ENCODE data around the gene MRS2. TPM values are rescaled to one million over a fixed set of nuclear protein-coding genes. Genes with fewer than 3 reads are reported as not detected.

MRS2 gene
- total RNA-seq, 1 donor from 2014 or later: 25.2 TPM

DNA sequence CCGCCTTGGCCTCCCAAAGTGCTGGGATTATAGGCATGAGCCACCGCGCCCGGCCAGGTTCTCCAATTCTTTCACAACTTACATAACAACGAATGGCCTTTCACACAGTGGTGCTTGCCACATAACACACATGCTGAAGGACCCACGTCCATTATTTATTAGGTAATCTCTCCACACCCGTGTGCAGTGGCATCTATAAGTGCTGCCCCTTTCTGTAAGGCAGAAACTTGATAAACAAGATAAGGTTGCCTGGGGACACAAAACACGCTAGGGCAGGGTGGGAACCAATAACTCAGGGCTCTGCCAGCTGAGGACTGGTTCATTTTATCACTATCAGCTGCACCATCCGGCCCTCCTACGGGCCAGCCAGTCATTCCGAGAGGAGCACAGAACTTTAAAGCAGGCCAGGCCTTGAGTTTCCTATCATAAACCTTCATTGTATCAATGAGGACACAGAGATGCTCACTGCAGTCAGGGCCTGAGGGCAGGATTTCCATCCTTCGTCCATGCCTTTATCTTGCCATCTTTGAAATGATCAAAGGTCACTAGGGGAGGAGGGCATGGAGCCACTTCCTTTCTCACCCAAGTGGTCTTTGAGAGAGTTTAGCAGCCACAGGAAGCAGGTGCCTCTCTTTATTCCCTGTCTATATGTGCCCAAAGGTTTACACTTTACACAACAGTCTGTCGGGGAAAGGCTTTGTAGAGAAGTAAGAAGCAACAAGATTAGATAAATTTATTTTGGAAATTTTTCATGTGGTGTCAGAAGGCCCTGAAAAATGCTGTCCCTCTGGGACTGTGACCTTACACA is 49.0 kb downstream of the MRS2 start:
- no peaks in the 10 kb centered on the region for H3K27me3 Mint-ChIP-seq (ENCODE audit: unreplicated experiment)
- H3K4me1 Mint-ChIP-seq (ENCODE audit: low read depth, unreplicated experiment): no peaks in the 10 kb centered on the region
- no peak for DNase-seq

DNA sequence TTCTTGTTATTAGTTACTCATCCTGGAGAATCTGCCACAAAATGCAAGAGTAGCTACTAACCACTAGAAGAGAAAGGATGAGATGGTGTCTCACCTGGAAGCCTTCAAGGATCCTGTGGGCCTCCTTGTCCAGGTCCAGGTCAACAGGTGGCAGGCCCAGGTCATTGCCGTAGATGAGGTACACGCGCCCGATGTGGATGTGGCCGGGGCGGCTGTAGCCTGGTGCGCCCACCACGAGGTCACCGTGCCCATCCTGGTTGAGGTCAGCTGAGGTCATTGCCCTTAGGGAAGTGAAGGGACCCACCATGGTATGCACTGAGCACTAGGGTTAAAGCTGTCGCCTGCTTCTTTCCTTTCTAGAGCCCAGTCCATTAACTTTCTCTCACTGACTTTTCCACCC is 51.2 kb downstream of the MRS2 start:
- no peaks in the 10 kb centered on the region for H3K36me3 Mint-ChIP-seq (ENCODE audit: unreplicated experiment)
- H3K9me3 Mint-ChIP-seq (ENCODE audit: unreplicated experiment): no peaks in the 10 kb centered on the region
- TF ChIP-seq, protein P1, sequence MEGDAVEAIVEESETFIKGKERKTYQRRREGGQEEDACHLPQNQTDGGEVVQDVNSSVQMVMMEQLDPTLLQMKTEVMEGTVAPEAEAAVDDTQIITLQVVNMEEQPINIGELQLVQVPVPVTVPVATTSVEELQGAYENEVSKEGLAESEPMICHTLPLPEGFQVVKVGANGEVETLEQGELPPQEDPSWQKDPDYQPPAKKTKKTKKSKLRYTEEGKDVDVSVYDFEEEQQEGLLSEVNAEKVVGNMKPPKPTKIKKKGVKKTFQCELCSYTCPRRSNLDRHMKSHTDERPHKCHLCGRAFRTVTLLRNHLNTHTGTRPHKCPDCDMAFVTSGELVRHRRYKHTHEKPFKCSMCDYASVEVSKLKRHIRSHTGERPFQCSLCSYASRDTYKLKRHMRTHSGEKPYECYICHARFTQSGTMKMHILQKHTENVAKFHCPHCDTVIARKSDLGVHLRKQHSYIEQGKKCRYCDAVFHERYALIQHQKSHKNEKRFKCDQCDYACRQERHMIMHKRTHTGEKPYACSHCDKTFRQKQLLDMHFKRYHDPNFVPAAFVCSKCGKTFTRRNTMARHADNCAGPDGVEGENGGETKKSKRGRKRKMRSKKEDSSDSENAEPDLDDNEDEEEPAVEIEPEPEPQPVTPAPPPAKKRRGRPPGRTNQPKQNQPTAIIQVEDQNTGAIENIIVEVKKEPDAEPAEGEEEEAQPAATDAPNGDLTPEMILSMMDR (IDR thresholded peaks at IDR 0.05; ENCODE audit: partially characterized antibody, unreplicated experiment): no peak
- DNase-seq: no peak
- H3K4me3 Mint-ChIP-seq (ENCODE audit: unreplicated experiment): no peak overlapping the region
- no peaks in the 10 kb centered on the region for H3K27me3 Mint-ChIP-seq (ENCODE audit: unreplicated experiment)
- no peaks in the 10 kb centered on the region for H3K4me1 Mint-ChIP-seq (ENCODE audit: low read depth, unreplicated experiment)
- H3K27ac Mint-ChIP-seq (ENCODE audit: unreplicated experiment): no peak overlapping the region

More for the DNA sequence above, 49.0 kb downstream of the MRS2 start:
- Mint-ChIP-seq H3K4me3 (ENCODE audit: unreplicated experiment) (no peak overlapping the region), H3K27ac (ENCODE audit: unreplicated experiment) (no peak overlapping the region), H3K36me3 (ENCODE audit: unreplicated experiment) (no peaks in the 10 kb centered on the region), H3K9me3 (ENCODE audit: unreplicated experiment) (no peaks in the 10 kb centered on the region)
- TF ChIP-seq, protein P1 (IDR thresholded peaks at IDR 0.05; ENCODE audit: partially characterized antibody, unreplicated experiment): no peak

DNA sequence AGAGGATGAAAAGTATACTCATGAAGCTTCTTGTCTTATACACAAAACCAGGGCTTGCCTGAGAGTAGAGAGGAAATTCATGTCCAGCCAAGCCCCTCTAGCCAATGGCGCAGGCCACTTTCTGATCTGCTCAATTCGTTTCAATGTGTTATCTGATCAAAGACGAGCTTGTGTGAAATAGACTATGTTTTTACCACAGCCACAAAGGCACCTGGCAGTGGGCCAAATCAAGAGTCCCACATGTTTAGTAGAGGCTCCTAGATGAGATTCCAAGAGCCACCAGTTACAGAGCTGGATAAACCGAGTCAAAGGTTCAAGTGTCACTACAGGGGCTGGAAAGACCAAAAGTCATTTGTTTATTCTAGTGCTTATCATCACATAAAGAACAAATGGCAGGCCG is 51.7 kb downstream of the MRS2 start:
- DNase-seq: no peak
- Mint-ChIP-seq H3K27ac (ENCODE audit: unreplicated experiment) (no peak overlapping the region), H3K4me3 (ENCODE audit: unreplicated experiment) (no peak overlapping the region), H3K27me3 (ENCODE audit: unreplicated experiment) (no peaks in the 10 kb centered on the region), H3K9me3 (ENCODE audit: unreplicated experiment) (no peaks in the 10 kb centered on the region), H3K36me3 (ENCODE audit: unreplicated experiment) (no peaks in the 10 kb centered on the region), H3K4me1 (ENCODE audit: low read depth, unreplicated experiment) (no peaks in the 10 kb centered on the region)
- TF ChIP-seq, protein P1 (IDR thresholded peaks at IDR 0.05; ENCODE audit: partially characterized antibody, unreplicated experiment): no peak

DNA sequence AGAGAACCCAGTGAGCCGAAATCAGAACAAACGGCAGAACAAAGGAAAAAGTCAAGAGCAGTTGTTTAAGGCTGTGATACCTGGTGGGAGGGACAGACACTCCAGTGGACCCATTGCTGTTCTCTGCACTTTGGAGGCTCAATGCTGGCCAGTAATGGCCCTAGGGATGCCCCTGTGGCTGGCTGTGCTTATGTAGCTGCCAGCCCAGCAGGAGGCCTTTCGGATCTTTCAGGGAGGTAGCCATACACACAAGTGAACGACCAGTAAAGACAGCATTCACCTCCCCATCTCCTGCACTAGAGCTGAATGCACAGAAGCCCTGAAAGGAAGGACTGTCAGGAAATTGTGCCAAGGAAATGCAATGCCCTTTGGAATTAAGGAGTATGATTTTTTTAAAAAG is 52.3 kb downstream of the MRS2 start:
- DNase-seq: no peak
- Mint-ChIP-seq H3K4me1 (ENCODE audit: low read depth, unreplicated experiment) (no peaks in the 10 kb centered on the region), H3K9me3 (ENCODE audit: unreplicated experiment) (no peaks in the 10 kb centered on the region)

DNA sequence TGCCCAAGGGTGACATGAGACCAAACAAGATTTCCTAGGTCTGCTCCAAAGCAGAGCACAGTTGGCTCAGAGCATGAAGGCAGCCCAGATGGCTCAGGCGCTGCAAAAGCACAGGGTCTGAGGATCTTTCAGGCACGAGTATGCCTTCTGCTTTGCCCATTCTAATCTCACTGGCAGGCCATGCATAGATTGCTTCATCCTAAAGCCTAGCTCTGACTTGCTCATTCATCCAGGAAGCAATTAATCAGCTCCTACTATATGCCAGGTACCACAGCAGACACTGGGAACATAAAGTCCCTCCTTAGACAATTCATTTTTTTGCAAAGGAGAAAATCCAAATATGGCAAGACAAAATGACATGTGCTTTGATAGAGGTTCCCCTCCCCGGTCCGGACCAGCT is 55.4 kb downstream of the MRS2 start:
- H3K4me3 Mint-ChIP-seq (ENCODE audit: unreplicated experiment): no peak overlapping the region
- TF ChIP-seq, protein P1 (IDR thresholded peaks at IDR 0.05; ENCODE audit: partially characterized antibody, unreplicated experiment): no peak
- DNase-seq: no peak
- H3K4me1 Mint-ChIP-seq (ENCODE audit: low read depth, unreplicated experiment): no peaks in the 10 kb centered on the region
- H3K36me3 Mint-ChIP-seq (ENCODE audit: unreplicated experiment): no peaks in the 10 kb centered on the region
- no peak overlapping the region for H3K27ac Mint-ChIP-seq (ENCODE audit: unreplicated experiment)
- H3K9me3 Mint-ChIP-seq (ENCODE audit: unreplicated experiment): no peaks in the 10 kb centered on the region
- H3K27me3 Mint-ChIP-seq (ENCODE audit: unreplicated experiment): no peaks in the 10 kb centered on the region

More for the DNA sequence above, 52.3 kb downstream of the MRS2 start:
- Mint-ChIP-seq H3K4me3 (ENCODE audit: unreplicated experiment) (no peak overlapping the region), H3K27ac (ENCODE audit: unreplicated experiment) (no peak overlapping the region), H3K27me3 (ENCODE audit: unreplicated experiment) (no peaks in the 10 kb centered on the region), H3K36me3 (ENCODE audit: unreplicated experiment) (no peaks in the 10 kb centered on the region)
- TF ChIP-seq, protein P1 (IDR thresholded peaks at IDR 0.05; ENCODE audit: partially characterized antibody, unreplicated experiment): no peak

Measured in glutamatergic neuron (in vitro differentiated cells).